ENCODE data around the gene SNAPC1. TPM values are rescaled to one million over a fixed set of nuclear protein-coding genes. Genes with fewer than 3 reads are reported as not detected.
A peak's percentile ranks its signal among the peaks of the same experiment; 100 is the strongest.

The SNAPC1 gene
- total RNA-seq, 2 experiments from 2014 or later, result 4.8 to 5.0 TPM

- ChIA-PET POLR2A (interaction anchor here (0.6 to 2.2 kb wide), 4 partner anchors 26 to 178 kb away, joined by 3 to 24 read pairs (median 4); partner anchors contain the start of gene HIF1A), CTCF (interaction anchor here (1.0 kb wide), 1 partner anchor 20 kb away, joined by 3 read pairs; no protein-coding TSS in a partner anchor)
- Mint-ChIP-seq H3K27me3 (no peaks in the 10 kb centered on the region), H3K36me3 (ENCODE audit: low read depth) (peaks cover 48% of the 10 kb centered on the region), H3K9me3 (no peaks in the 10 kb centered on the region), H3K4me3 (no peak overlapping the region), H3K4me1 (ENCODE audit: low read depth) (peaks cover 75% of the 10 kb centered on the region), H3K27ac (peak overlapping the region; percentile 73)
- no peak overlapping the region for H3K4me3 ChIP-seq (ENCODE audit: low read length)
- no peaks in the 10 kb centered on the region for H3K9me3 ChIP-seq (ENCODE audit: control insufficient read depth in 1 of 2, insufficient read depth in 1 of 2, low read length in 2 of 2)
- no peaks in the 10 kb centered on the region for H3K27me3 ChIP-seq (ENCODE audit: control insufficient read depth in 1 of 2, insufficient read depth in 2 of 2, low read length in 2 of 2)
- DNase-seq (no peak), ATAC-seq (ENCODE audit: poor library complexity) (no peak)
- H3K27ac ChIP-seq (ENCODE audit: low read depth in 1 of 2, low read length in 2 of 2), result peak overlapping the region in 1 of 2 donors; percentile 18
- peaks cover 44% of the 10 kb centered on the region for H3K36me3 ChIP-seq (ENCODE audit: insufficient read depth, low read length)
- TF ChIP-seq CTCF (IDR thresholded peaks at IDR 0.05), result no peak
- H3K4me1 ChIP-seq (ENCODE audit: insufficient read depth, low read length), result peaks cover 21% of the 10 kb centered on the region
- intact Hi-C loops (cut with DNase I, micrococcal nuclease), result no loop called here
Measured at GRCh38 chr14:61720741-61721140, 41.5 kb upstream of the SNAPC1 start.

- Mint-ChIP-seq H3K9me3 (no peaks in the 10 kb centered on the region), H3K4me3 (no peak overlapping the region), H3K27ac (peak overlapping the region; percentile 19), H3K36me3 (ENCODE audit: low read depth) (peaks cover 82% of the 10 kb centered on the region), H3K27me3 (no peaks in the 10 kb centered on the region), H3K4me1 (ENCODE audit: low read depth) (peaks cover 61% of the 10 kb centered on the region)
- TF ChIP-seq CTCF (IDR thresholded peaks at IDR 0.05), result no peak
- ChIA-PET CTCF (no interaction called here), POLR2A (no interaction called here)
- Histone ChIP-seq H3K27me3 (ENCODE audit: control insufficient read depth in 1 of 2, insufficient read depth in 2 of 2, low read length in 2 of 2) (no peaks in the 10 kb centered on the region), H3K36me3 (ENCODE audit: insufficient read depth, low read length) (peaks cover 73% of the 10 kb centered on the region), H3K4me3 (ENCODE audit: low read length) (no peak overlapping the region), H3K9me3 (ENCODE audit: control insufficient read depth in 1 of 2, insufficient read depth in 1 of 2, low read length in 2 of 2) (no peaks in the 10 kb centered on the region), H3K4me1 (ENCODE audit: insufficient read depth, low read length) (peaks cover 9% of the 10 kb centered on the region), H3K27ac (ENCODE audit: low read depth in 1 of 2, low read length in 2 of 2) (no peak overlapping the region)
- ATAC-seq (ENCODE audit: poor library complexity) (no peak), DNase-seq (no peak)
- intact Hi-C loops (cut with DNase I, micrococcal nuclease), result no loop called here
Measured at GRCh38 chr14:61724133-61724532, 38.1 kb upstream of the SNAPC1 start.

GRCh38 chr14:61726778-61727658 lies 35.2 kb upstream of the SNAPC1 start:
- no peaks in the 10 kb centered on the region for H3K9me3 ChIP-seq (ENCODE audit: control insufficient read depth in 1 of 2, insufficient read depth in 1 of 2, low read length in 2 of 2)
- Mint-ChIP-seq H3K36me3 (ENCODE audit: low read depth) (peaks cover 94% of the 10 kb centered on the region), H3K27ac (peak overlapping the region; percentile 38), H3K27me3 (no peaks in the 10 kb centered on the region), H3K9me3 (no peaks in the 10 kb centered on the region), H3K4me1 (ENCODE audit: low read depth) (peaks cover 60% of the 10 kb centered on the region), H3K4me3 (no peak overlapping the region)
- no peak for DNase-seq
- no peak for TF ChIP-seq CTCF (IDR thresholded peaks at IDR 0.05)
- ATAC-seq (ENCODE audit: poor library complexity), result no peak
- H3K36me3 ChIP-seq (ENCODE audit: insufficient read depth, low read length), result peaks cover 82% of the 10 kb centered on the region
- H3K4me1 ChIP-seq (ENCODE audit: insufficient read depth, low read length), result no peaks in the 10 kb centered on the region
- no peak overlapping the region for H3K27ac ChIP-seq (ENCODE audit: low read depth in 1 of 2, low read length in 2 of 2)
- H3K27me3 ChIP-seq (ENCODE audit: control insufficient read depth in 1 of 2, insufficient read depth in 2 of 2, low read length in 2 of 2), result no peaks in the 10 kb centered on the region
- intact Hi-C loops (cut with DNase I, micrococcal nuclease), result no loop called here
- POLR2A ChIA-PET, result no interaction called here
- CTCF ChIA-PET, result no interaction called here
- H3K4me3 ChIP-seq (ENCODE audit: low read length), result no peak overlapping the region

All from CD4-positive, alpha-beta T cell (primary cell).